IMR-90 (cell line): ENCODE results near the gene CWC22. TPM values are rescaled to one million over a fixed set of nuclear protein-coding genes. Genes with fewer than 3 reads are reported as not detected.

Experiments
- ATAC-seq: fragments of 200-7000 bp; cut with Tn5 transposase; 2 replicates; pipeline ENCODE4 v1.9.1; 2020; ENCODE audit warnings: low read depth, mild to moderate bottlenecking, moderate library complexity
- BruUV-seq: library from RNA; stranded (reverse); fragments of 400-500 nt; replicated peaks from 2 replicates; lab custom pipeline; 2021; lab: Mats Ljungman, UMichigan
- CTCF ChIA-PET: fragments of 300-600 bp; formaldehyde crosslinking; extraction: SDS; loops from one replicate; lab custom pipeline; 2021; ENCODE audit warnings: antibody characterized with exemption; lab: Yijun Ruan, JAX
- POLR2A ChIA-PET: fragments of 300-600 bp; sonication (Branson Sonifier 250); formaldehyde crosslinking; loops from one replicate; lab custom pipeline; 2022; ENCODE audit warnings: antibody characterized with exemption; ENCODE audit not compliant: unreplicated experiment; lab: Charles Lee
- DNase-seq: peaks from one replicate; pipeline ENCODE4 v3.0.0; 2013
- H2AFZ ChIP-seq: replicated peaks from 2 replicates; pipeline ENCODE3; 2013; ENCODE audit warnings: low read length, mild to moderate bottlenecking; ENCODE audit not compliant: poor library complexity
- H2AK5ac ChIP-seq: 2 replicates; pipeline ENCODE4 v1.6.1; 2013; ENCODE audit warnings: low read depth, low read length, inconsistent platforms
- H2AK9ac ChIP-seq: replicated peaks from 2 replicates; pipeline ENCODE3; 2013; ENCODE audit warnings: mild to moderate bottlenecking, low read depth, low read length, moderate library complexity; ENCODE audit not compliant: poor library complexity
- H2BK120ac ChIP-seq: 2 replicates; pipeline ENCODE4 v1.6.1; 2013; ENCODE audit warnings: low read depth, low read length, inconsistent platforms
- H2BK15ac ChIP-seq: 3 replicates; pipeline ENCODE4 v1.6.1; 2013; ENCODE audit warnings: low read depth, low read length, inconsistent platforms
- H2BK20ac ChIP-seq: 2 replicates; pipeline ENCODE4 v1.6.1; 2013; ENCODE audit warnings: low read depth, mild to moderate bottlenecking, inconsistent platforms, low read length, moderate library complexity
- H2BK5ac ChIP-seq: 2 replicates; pipeline ENCODE4 v1.6.1; 2013; ENCODE audit warnings: mild to moderate bottlenecking, low read depth, low read length, inconsistent platforms; ENCODE audit not compliant: poor library complexity, severe bottlenecking
- H3K14ac ChIP-seq: replicated peaks from 2 replicates; pipeline ENCODE4 v1.6.1; 2013; ENCODE audit warnings: low read depth, low read length, inconsistent platforms
- H3K18ac ChIP-seq: 2 replicates; pipeline ENCODE4 v1.6.1; 2013; ENCODE audit warnings: low read depth, low read length, control low read depth
- H3K23ac ChIP-seq: 2 replicates; pipeline ENCODE4 v1.6.1; 2013; ENCODE audit warnings: low read depth, low read length, inconsistent platforms
- H3K27ac ChIP-seq: 2 replicates; pipeline ENCODE4 v1.5.1; 2013; ENCODE audit warnings: mild to moderate bottlenecking, control low read depth, low read length; ENCODE audit not compliant: insufficient read depth
- H3K27me3 ChIP-seq: 2 replicates; pipeline ENCODE4 v1.6.1; 2013; ENCODE audit warnings: low read length; ENCODE audit not compliant: control insufficient read depth, insufficient read depth
- H3K36me3 ChIP-seq: 2 replicates; pipeline ENCODE4 v1.6.1; 2013; ENCODE audit warnings: low read length, mixed read lengths; ENCODE audit not compliant: control insufficient read depth, insufficient read depth
- H3K4ac ChIP-seq: 2 replicates; pipeline ENCODE4 v1.6.1; 2013; ENCODE audit warnings: low read depth, low read length, inconsistent platforms
- H3K4me1 ChIP-seq: 2 replicates; pipeline ENCODE4 v1.6.1; 2013; ENCODE audit warnings: low read length, mixed read lengths; ENCODE audit not compliant: control insufficient read depth, insufficient read depth
- H3K4me2 ChIP-seq: 2 replicates; pipeline ENCODE4 v1.6.1; 2013; ENCODE audit warnings: low read depth, mild to moderate bottlenecking, control low read depth, low read length, moderate library complexity
- H3K4me3 ChIP-seq: 2 replicates; pipeline ENCODE4 v1.5.1; 2013; ENCODE audit warnings: low read depth, mild to moderate bottlenecking, control low read depth, low read length, moderate library complexity; ENCODE audit not compliant: insufficient read depth
- H3K56ac ChIP-seq: 2 replicates; pipeline ENCODE4 v1.6.1; 2013; ENCODE audit warnings: low read length, inconsistent platforms; ENCODE audit not compliant: insufficient read depth; ENCODE audit errors: extremely low read depth
- H3K79me1 ChIP-seq, 2 experiments: 2 replicates each; pipeline ENCODE4 v1.6.1; 2013; ENCODE audit warnings: low read length in 2 of 2, inconsistent platforms in 1 of 2, low read depth in 1 of 2
- H3K9ac ChIP-seq: 2 replicates; pipeline ENCODE4 v1.6.1; 2013; ENCODE audit warnings: low read depth, low read length, control low read depth
- H3K9me1 ChIP-seq: 2 replicates; pipeline ENCODE4 v1.6.1; 2013; ENCODE audit warnings: low read length, inconsistent platforms; ENCODE audit not compliant: insufficient read depth
- H3K9me3 ChIP-seq: 2 replicates; pipeline ENCODE4 v1.6.1; 2013; ENCODE audit warnings: low read length; ENCODE audit not compliant: control insufficient read depth, insufficient read depth
- H4K20me1 ChIP-seq: 2 replicates; pipeline ENCODE4 v1.6.1; 2013; ENCODE audit warnings: low read length, inconsistent platforms; ENCODE audit not compliant: insufficient read depth
- H4K5ac ChIP-seq: 2 replicates; pipeline ENCODE4 v1.6.1; 2013; ENCODE audit warnings: mild to moderate bottlenecking, low read depth, low read length, control low read depth
- H4K8ac ChIP-seq, 2 experiments: 2 replicates each; pipeline ENCODE4 v1.6.1; 2013; ENCODE audit warnings: low read depth in 2 of 2, low read length in 2 of 2, control low read depth in 1 of 2, inconsistent platforms in 1 of 2
- H4K91ac ChIP-seq: 2 replicates; pipeline ENCODE4 v1.6.1; 2013; ENCODE audit warnings: low read depth, low read length, inconsistent platforms; ENCODE audit not compliant: insufficient read depth
- BHLHE40 ChIP-seq: fragments of 150-350 bp; IDR thresholded peaks from 2 replicates; pipeline ENCODE4 v1.6.1; 2016; ENCODE audit warnings: mild to moderate bottlenecking, low read depth, low read length
- CEBPB ChIP-seq: IDR thresholded peaks from 2 replicates; pipeline ENCODE4 v1.6.1; 2012; ENCODE audit warnings: low read depth, low read length, improper control_type of control experiment
- CHD1 ChIP-seq: IDR thresholded peaks from 2 replicates; pipeline ENCODE4 v1.6.1; 2012; ENCODE audit warnings: low read depth, low read length, improper control_type of control experiment
- MAFK ChIP-seq: IDR thresholded peaks from 2 replicates; pipeline ENCODE4 v1.6.1; 2012; ENCODE audit warnings: low read depth, low read length, improper control_type of control experiment
- MXI1 ChIP-seq: IDR thresholded peaks from 2 replicates; pipeline ENCODE4 v1.6.1; 2012; ENCODE audit warnings: low read depth, mild to moderate bottlenecking, low read length, moderate library complexity, borderline replicate concordance
- NFE2L2 ChIP-seq: fragments of 150-350 bp; IDR thresholded peaks from 2 replicates; pipeline ENCODE4 v1.6.1; 2016; ENCODE audit warnings: low read depth, mild to moderate bottlenecking, low read length
- POLR2A ChIP-seq: IDR thresholded peaks from 2 replicates; pipeline ENCODE4 v1.6.1; 2012; ENCODE audit warnings: mild to moderate bottlenecking, low read depth, low read length
- RCOR1 ChIP-seq: IDR thresholded peaks from 2 replicates; pipeline ENCODE4 v1.6.1; 2012; ENCODE audit warnings: mild to moderate bottlenecking, low read length, improper control_type of control experiment; ENCODE audit not compliant: insufficient replicate concordance
- RFX5 ChIP-seq: IDR thresholded peaks from 2 replicates; pipeline ENCODE4 v1.8.0; 2012; ENCODE audit warnings: low read depth, mild to moderate bottlenecking, low read length, moderate library complexity
- WGBS, 2 experiments: methylation state at CpG; one replicate each; pipeline versions ENCODE4 v1.1.5 to v1.1.7; 2013; ENCODE audit warnings: missing lambda C conversion rate in 2 of 2; ENCODE audit not compliant: insufficient read length in 1 of 2; ENCODE audit errors: extremely low coverage in 2 of 2; 5-methylcytosine and 5-hydroxymethylcytosine counted together
- dilution Hi-C: fragments of 300-500 bp; cut with HindIII; formaldehyde crosslinking; loops from one replicate; pipeline ENCODE4 v1.14.3; 2018; ENCODE audit warnings: low sequenced_read_pairs; ENCODE audit not compliant: unreplicated experiment
- in situ Hi-C: fragments of 300-500 bp; cut with MboI; formaldehyde crosslinking; loops from 3 replicates; pipeline ENCODE4 v1.14.3; 2019; ENCODE audit warnings: low sequenced_read_pairs, inconsistent platforms, mixed read lengths
- intact Hi-C: fragments of 100-400 bp; cut with micrococcal nuclease; formaldehyde crosslinking; loops from 2 replicates; pipeline ENCODE4 v1.10.0; 2022
- polyA plus RNA-seq, 3 experiments: library from polyadenylated mRNA; depleted of rRNA; stranded (reverse); fragments of >200 nt; gene quantifications; 2 replicates each; pipeline ENCODE4 v1.2.3, GENCODE V29; 2012; ENCODE audit warnings: low replicate concordance in 1 of 3
- total RNA-seq: library from RNA; depleted of rRNA; stranded (reverse); fragments of >200 nt; gene quantifications from 2 replicates; pipeline ENCODE4 v1.2.3, GENCODE V29; 2012
- TF ChIP-seq, protein P1 (sequence below): fragments of 150-350 bp; IDR thresholded peaks from 2 replicates; pipeline ENCODE4 v1.6.1; 2017; ENCODE audit warnings: mild to moderate bottlenecking, antibody characterized with exemption, low read length, low read depth

CWC22 gene
- total and polyA plus RNA-seq, 2 of the 4 experiments (the other 2 are of a cell fraction), result 4.5 to 17.9 TPM

DNA sequence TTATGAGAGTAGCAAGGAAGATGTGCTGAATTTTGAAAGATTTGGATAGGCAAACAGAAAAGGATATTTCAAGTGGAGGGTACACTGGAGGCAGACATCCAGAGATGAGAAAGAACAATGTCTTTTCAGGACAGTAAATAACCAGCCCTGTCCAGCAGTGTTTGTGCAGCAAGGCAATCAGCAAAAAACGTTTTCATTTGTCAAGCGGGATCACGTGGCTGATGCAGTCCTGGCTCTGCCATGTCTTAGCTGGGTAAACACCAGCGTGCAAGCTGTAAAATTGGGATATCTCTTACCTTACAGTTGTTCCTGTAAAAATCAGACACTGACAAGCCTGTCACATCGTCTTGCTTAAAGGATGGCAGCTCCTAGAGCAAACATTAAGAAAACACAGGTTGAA, 67.8 kb downstream of the CWC22 start:
- TF ChIP-seq CEBPB (no peak), POLR2A (no peak), MXI1 (no peak), RFX5 (no peak), CHD1 (no peak), RCOR1 (no peak), BHLHE40 (no peak), MAFK (no peak), NFE2L2 (no peak)
- TF ChIP-seq, protein P1, sequence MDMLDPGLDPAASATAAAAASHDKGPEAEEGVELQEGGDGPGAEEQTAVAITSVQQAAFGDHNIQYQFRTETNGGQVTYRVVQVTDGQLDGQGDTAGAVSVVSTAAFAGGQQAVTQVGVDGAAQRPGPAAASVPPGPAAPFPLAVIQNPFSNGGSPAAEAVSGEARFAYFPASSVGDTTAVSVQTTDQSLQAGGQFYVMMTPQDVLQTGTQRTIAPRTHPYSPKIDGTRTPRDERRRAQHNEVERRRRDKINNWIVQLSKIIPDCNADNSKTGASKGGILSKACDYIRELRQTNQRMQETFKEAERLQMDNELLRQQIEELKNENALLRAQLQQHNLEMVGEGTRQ, result no peak
- WGBS, 2 experiments, result no CpG with 5 or more reads among the region's 5 CpGs
- Histone ChIP-seq H3K9me1 (no peaks in the 10 kb centered on the region), H2BK15ac (no peak overlapping the region), H3K56ac (no peak overlapping the region), H3K79me1 (no peaks in the 10 kb centered on the region), H2AK9ac (no peak overlapping the region), H3K9me3 (no peaks in the 10 kb centered on the region), H2BK20ac (no peak overlapping the region), H3K36me3 (no peaks in the 10 kb centered on the region), H2AFZ (no peak overlapping the region), H3K9ac (no peak overlapping the region), H3K4me2 (no peak overlapping the region), H3K27me3 (no peaks in the 10 kb centered on the region), H3K4ac (no peak overlapping the region), H3K4me3 (no peak overlapping the region), H2BK120ac (no peak overlapping the region), H4K5ac (no peak overlapping the region), H3K27ac (no peak overlapping the region), H2BK5ac (no peak overlapping the region), H3K4me1 (no peaks in the 10 kb centered on the region), H3K23ac (no peak overlapping the region), H4K20me1 (no peaks in the 10 kb centered on the region), H4K91ac (no peak overlapping the region), H3K14ac (no peak overlapping the region), H4K8ac (no peak overlapping the region), H2AK5ac (no peak overlapping the region), H3K18ac (no peak overlapping the region)
- DNase-seq (no peak), ATAC-seq (no peak)
- dilution Hi-C loops (no loop called here), intact Hi-C loops (no loop called here), in situ Hi-C loops (no loop called here)
- POLR2A ChIA-PET, result no interaction called here
- CTCF ChIA-PET, result no interaction called here
- no TSS peak for BruUV-seq
